GM19035 (cell line): Measurements from ENCODE around the gene RGMB.

ENCODE experiments used
- ATAC-seq: cut with Tn5 transposase; IDR thresholded peaks from one replicate; pipeline ENCODE4 v1.9.1; 2021; ENCODE audit not compliant: unreplicated experiment

Gene RGMB

GRCh38 chr5:98816582-98817222, 43.2 kb downstream of the RGMB start:
- no peak for ATAC-seq

GRCh38 chr5:98825582-98826375, 52.3 kb downstream of the RGMB start:
- ATAC-seq = no peak

- ATAC-seq = no peak
Observed at GRCh38 chr5:98827161-98827560, 53.7 kb downstream of the RGMB start.

- ATAC-seq = no peak
Observed at GRCh38 chr5:98827588-98828284, 54.3 kb downstream of the RGMB start.

- no peak for ATAC-seq
Observed at GRCh38 chr5:98836175-98836574, 62.7 kb downstream of the RGMB start.

- peak; percentile 69 for ATAC-seq
Observed at GRCh38 chr5:98839469-98840383, 66.3 kb downstream of the RGMB start.

- ATAC-seq = no peak
Observed at GRCh38 chr5:98840946-98841345, 67.5 kb downstream of the RGMB start.

- no peak for ATAC-seq
Observed at GRCh38 chr5:98843481-98843880, 70.0 kb downstream of the RGMB start.

GRCh38 chr5:98844865-98845264, 71.4 kb downstream of the RGMB start:
- ATAC-seq = no peak

- ATAC-seq = no peak
Observed at GRCh38 chr5:98845878-98846277, 72.4 kb downstream of the RGMB start.
